GM21367 (cell line): ENCODE measurements around the gene NTM.
A peak's percentile ranks its signal among the peaks of the same experiment; 100 is the strongest.

Experiments used
- ATAC-seq: cut with Tn5 transposase; IDR thresholded peaks from one replicate; pipeline ENCODE4 v1.9.1; 2021; ENCODE audit not compliant: unreplicated experiment

Gene NTM

DNA sequence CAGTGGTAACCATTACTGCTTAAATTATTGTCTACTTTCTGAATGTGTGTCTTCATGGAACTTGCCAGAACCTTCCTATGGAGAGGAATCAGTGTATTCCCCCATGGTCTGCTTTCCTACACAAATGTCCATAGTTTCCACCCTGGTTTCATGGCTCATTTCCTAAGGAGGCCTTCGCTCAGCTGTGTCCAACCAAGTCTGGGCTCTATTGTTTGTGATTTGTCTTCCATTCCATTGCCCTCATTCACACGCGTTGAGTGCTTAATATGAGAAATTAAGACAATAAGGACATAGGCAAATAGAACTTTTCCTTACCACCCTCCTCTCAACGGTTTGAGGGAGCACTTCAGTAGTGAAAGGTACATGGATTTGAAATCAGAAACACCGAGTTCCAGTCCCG is 510.6 kb downstream of the NTM start:
- ATAC-seq, result no peak

DNA sequence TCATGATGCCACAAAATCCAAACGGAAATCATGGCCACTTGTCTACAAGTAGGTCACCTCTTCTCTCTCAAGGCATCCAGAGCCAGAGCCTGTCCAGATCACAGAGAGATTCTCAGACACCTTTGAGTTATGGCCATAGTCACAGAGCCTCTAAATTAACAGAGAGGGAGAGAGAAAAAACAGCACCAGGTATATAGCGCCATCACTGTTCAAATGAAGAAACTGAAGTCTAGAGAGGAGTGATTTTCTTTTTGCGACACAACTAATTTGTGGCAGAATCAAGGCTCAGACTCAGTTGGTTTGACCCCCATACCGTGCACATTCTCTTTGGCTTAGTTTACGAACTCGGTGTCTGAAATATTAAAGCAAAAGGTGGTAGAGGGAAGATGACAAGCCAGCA is 512.9 kb downstream of the NTM start:
- ATAC-seq, result no peak

DNA sequence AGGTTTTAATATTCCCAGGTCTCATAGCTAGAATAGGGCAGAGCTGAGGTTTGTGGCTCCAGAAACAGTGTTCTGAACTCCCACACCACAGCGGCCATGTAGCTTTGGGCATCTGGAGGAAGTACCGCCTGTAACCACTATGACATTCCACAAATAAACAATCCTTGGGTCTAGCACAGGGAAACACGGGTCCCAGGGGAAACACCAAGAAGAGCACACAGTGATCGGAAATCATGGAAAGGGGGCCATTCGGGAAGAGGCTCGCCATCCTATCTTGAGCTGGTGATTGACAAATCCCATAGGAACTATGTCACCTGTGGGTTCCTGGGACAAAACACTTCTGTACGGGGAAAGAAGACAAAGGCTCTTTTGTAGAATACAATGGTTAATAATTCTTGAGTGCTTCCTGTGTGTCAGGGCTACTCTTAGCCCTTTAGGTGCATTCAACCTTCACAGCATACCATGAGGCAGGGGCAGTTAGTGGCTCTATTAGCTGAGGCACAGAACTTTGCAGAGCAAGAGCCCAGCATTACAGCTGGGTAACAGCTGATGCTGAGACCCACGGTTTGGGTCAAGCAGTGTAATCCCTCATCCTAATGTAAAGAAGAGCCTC is 514.2 kb downstream of the NTM start:
- ATAC-seq, result no peak

DNA sequence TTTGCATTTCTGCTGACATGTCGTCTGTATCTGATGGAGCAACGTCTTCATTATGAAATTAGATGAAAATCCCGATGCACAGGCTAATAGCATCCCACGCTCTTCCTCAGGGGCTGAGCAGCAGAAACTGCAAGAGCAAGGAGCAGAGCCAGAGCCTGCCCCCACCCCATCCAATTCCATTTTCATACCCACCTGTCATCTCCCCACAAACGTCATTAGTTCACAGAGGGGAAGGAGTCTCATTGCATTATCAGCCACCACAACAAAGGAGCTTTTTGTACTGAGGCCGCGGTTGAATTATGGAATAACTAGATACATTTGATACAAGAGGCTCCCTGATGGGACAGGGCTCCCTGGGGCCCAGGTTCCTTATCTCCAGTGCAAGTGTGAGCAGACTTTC is 515.0 kb downstream of the NTM start:
- ATAC-seq, result no peak

DNA sequence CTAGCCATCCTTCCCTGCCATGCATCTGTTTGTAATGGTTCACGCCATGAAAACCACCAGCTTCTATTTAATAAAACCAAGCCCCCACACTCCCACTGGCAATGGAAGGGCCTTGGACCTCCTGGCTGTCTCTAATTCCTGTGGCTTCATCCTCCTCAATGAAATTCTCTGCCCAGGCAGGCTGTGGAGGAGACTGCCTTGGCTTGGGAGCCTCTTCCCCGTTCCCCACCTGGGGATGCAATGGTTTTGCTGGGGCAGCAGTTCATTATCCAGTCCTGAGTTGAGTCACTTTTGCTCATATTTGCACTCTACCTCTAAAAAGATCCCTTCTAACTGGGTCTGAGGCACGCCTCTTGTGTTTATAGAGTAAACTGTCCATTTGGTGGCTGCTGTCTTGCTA is 515.8 kb downstream of the NTM start:
- ATAC-seq, result no peak

DNA sequence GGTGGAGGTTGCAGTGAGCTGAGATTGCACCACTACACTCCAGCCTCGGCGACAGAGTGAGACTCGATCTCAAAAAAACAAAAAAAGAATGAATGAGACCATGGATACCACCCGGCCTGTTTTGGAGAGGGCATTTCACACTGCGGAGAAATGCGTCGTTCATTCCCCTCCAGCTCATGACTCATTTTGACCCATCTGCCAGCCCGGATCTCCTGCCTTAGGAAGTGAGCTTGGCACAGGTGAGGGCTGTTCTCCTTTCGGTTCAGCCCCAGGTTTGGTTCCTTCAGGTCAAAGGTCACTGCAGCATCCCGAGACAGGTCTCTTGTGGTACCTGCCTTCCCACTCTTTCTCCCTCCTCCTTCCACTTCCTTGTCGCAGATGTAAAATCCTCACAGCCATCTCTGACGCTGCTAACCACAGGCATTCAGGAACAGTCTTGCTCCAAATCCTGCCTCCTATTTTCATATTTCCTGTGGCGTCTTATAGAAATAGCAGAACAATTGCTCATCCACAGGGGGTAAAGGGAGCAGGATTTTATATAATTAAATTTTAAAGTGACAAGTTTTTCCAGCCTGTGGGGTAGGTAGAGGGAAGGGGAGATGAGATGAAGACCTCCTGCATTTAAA is 517.9 kb downstream of the NTM start:
- ATAC-seq, result no peak

DNA sequence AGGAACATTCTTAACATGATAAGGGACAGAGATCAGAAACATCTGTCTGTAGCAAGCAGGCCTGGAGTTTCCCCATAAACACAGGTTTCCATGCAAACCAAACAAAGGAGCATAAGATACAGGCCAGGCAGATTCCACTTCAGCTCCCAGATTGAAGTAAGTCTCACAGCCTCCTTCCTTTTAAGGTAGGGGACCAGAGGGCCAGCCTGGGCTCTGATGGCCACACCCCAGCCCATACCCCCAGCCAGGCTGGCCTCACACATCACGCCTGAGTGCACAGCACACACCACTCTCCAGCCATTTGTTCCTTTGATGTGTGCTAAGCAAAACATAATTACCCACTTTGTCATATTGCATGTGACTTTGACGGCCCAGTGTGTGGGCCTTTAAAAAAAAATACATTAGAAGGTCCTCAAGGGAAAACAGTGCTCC is 518.7 kb downstream of the NTM start:
- ATAC-seq, result no peak

DNA sequence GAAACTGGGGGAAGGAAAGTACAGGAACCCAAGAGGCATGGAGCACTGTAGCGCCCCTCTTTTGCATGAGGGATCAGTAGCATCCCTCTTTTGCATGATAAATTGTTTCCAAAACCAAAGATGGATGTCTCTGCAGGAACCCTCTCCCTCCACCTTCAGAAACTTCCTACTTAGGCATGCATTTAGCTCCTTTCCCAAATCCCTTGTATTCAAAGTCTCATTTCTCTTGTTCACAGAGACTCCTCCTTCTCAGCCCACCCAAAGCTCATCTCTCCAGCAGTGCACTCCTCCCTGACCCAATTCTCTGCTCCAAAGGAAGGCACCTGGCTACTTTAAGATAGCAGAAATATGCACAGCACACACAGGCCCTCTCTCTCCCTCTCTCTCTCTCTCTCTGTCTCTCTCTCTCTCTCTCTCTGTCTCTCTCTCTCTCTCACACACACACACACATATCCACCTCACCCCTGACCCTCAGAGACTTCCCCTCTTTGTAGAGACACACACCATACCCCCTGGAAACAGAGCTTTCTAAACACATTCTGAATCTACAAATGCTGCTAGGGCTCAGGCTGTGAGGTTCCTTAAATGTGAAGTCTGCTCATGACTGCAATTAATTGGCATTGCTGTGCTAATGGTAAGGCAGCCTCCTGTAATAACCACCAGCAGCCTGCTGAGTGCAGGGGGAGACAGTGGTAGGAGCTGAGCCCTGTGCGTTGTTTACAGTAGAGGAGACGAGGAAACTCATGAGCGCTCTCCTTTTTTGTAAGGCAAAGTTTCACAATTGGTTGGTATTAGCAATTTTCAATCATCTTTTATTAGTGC is 519.6 kb downstream of the NTM start:
- no peak for ATAC-seq

DNA sequence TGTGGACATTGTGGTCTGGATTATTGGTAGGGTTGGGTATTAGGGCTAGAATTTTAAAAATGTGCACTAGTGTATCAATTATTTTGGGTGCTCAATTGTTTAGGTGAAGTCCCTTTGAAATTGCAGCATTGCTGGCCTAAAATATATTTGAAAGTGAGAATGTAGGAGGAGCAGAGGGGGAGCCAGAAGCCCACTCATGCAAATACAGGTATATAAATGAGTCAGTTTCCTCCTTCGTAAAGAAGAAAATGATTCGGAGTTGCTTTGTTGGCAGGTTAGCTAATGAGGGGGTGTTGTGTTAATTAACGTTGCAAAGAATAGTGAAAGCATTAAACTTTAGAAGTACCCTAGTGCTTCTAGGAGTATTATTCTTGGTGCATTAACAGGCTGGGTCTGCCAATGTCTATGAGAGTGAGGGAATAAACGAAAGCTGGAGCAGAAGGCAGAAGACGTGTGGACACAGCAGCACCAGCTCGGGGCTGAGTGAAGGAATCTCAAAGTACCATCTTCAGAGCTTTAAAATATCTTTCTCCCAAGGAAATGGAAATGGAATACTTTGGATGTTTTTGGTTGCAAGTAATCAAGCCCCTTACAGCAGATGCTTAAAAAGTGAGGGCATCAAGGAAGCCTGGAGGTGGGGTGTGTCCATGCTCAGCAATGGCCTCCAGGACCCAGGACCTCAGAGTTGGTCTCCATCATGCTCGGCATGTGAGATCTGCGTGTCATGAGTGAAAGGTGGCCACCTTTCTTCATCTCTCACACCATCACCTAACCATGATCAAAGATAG is 522.9 kb downstream of the NTM start:
- peak; percentile 88 for ATAC-seq

DNA sequence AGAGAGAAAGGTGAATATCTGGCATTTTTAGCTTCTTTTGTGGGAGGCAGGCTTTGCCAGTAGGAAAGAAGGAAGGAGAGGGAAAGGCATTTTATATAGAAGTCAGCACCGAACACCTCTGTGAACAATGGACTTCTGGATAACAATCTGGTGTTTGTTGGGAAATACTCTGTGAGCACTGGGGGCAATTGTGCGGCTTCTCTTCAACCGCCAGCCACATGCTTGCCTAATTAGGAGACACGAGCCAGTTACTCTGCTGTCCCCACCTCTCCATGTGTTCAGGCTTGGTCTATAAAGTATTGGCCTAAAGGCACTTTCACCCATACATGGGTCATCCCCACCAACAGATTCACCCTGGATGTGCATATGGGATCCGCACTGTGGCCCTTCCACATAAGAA is 523.6 kb downstream of the NTM start:
- no peak for ATAC-seq

DNA sequence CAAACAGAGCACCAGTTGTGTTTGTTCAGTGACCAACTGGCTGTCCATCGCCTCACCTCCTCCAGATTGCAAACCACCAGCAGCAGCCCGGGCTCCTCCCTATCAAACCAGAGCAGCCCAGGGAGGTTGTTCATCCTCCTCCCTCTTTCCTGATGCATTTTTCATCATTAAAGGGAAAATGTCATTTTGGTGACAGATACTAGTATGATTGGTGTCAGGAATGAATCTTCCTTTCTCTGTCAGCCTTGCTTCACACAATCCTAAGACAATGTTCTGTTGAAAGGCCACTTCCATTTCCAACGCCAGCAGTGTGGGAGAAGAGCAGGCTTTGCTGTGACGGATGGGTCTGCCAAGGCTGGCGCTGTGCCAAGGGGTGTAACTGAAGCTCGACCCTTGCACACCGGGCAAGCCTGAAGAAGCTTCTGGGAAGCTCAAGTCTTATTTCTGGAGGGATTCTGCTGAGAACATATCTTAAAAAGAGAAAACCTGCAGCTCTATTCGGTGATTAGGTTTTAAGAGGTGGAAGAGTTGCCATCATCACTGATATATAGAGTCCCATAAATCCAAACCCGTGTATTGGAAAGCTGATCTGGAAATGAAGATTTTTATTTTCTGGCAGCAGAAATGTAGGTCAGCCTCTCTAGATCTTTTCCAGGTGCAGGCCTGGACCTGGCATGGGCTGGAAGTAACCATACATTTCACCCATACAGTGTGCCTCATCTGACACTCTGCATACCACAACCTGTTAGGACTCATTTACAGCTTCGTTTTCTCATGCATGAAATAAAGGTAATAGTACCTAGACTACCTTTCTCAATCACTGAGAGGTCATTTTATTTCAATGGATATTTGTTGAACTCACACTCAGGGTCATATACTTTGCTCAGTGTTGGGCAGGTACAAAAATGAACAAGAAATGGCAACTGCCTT is 524.5 kb downstream of the NTM start:
- no peak for ATAC-seq

DNA sequence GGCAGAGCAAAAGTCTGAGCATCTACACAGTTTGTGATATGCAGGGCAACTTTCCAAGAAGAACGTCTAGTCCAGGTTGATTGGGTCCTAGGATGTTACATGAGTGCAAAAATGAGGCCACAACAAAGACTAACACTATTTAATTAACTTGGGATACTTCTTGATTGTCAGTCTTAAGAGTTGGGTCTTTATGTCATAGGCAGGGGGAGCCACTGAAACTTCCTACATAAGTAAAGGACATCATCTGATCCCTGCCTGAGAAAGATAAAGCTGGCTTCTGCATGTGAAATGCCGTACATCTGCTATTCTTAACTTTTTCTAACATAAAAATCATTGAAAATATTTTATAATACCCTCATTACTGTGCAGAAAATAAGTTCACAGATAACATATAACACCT is 525.5 kb downstream of the NTM start:
- no peak for ATAC-seq

DNA sequence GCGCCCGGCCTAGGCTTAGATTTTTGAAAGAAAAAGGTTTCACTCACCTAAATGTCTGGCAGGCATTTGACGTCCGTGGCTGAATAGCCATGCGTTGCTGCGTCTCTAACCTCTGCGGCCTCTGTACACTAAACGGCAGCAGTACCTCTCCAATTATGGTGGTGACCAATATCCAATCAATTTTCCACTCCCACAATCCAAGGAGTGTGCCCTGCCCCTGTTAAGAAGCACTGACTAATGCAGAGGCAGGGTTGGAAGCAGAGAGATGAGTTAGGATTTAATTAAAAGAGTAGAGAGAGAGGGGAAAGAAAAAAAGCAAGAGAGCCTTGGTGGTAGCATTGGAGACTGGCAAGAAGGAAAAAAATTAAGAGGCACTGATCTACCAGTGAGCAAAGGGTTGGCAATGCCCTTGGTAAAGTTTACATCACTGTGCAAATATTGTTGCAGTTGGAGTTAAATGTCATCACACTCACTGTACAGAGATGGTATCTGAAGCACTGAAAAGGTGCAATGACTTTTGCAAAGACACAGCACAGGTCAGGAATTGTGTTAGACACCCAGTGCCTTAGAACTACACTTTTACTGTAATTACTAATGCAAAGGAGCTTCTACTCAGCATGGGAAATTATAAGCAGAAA is 526.7 kb downstream of the NTM start:
- no peak for ATAC-seq

DNA sequence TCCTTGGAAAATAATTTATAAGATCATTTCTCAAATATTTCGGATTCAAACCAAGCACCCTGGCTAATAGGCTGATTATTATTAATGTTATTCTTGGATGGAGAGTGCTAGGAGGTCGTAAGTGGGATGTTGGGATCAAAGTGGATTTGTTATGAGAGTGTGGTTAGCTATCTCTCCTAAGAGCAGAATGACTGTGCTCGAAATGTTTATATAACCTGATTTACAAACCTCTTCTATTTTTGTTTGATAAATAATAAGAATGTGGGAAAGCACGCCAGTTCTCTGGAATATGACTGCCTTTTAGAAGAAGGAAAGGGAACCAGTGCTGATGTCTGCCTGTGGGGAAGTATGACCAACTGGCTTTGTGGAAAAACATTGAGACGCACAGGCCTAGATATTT is 527.5 kb downstream of the NTM start:
- no peak for ATAC-seq

DNA sequence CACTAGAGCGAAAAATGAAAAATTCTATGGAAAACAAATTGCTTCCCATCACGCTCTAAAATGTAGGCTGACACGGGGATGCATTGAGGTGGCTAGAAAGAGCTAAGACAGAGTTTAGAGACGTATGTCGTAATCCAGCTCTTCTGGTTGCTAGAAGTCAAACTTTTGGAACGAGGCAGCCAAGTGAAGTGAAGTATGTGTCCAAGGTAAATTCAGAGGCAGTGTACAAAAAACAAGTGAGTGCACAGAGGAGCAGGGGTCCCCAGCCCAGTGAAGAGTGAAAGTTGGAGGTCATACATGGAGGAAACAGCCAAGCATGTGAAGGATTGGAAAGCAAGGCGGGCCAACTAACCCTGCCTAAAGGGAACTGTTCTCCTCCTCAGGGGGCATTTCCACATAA is 528.5 kb downstream of the NTM start:
- ATAC-seq, result no peak

DNA sequence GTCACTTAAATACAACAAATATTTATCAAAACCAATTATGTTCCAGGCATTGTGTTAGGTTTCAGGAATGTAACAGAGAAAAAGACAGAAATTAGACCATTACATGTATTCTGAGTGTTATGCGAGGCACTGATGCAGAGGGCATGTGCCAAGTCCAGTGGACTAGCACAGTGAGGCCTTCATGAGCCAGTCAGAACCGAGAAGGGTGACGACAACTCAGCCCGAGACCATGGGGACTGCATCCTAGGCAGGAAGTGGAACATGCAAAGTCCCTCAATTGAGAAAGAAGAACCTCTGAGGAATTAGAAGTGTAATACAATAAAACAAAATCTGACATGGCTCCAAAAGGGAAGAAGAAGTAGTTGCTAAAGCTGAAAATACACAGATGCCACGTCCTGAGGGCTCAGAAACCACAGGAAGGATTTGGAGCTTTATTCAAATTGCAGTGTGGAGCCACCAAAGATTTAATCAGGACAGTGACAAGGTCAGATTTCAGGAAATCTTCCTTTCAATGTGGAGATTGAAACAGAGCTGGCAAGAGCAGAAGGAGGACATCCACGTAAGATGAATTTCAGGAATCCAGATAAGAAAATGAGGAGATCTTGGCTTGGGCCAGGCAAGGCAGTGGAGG is 529.6 kb downstream of the NTM start:
- peak; percentile 61 for ATAC-seq

DNA sequence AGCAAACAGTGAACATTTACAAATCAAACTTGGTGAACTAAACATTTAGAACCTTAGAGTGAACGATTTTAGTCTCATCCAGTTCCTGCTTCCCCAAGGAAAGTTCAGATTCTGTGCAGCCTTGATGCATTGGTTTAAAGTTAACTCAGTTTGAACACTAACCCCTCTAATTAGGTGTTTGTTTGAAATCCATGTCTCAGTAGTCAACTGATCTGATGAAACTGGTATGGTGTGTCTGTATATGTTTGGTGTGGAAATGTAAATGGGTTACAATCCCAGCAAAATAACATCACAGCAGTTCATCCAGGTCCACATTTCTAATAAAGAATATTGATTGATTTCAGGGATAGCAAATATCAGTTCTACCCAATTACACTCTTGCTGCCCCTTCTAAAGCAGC is 532.0 kb downstream of the NTM start:
- no peak for ATAC-seq

DNA sequence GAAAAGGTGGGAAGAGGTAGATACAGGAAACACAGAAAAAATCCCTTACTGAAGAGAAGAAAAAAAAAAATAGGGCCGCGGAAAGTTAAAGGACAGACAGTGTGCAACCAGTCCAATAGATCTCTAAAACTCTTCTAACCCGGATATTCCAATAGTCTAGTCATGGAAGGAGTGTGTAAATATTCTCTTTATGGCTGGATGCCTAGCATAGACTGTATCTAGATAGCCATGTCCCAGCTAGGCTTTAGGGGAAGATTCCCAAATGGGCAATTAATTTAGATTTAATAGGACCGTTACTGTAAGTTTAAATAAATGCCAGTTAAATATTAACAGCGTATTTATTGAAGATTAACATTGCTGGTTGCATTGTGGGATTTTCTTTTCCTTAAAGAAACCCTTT is 532.7 kb downstream of the NTM start:
- no peak for ATAC-seq

DNA sequence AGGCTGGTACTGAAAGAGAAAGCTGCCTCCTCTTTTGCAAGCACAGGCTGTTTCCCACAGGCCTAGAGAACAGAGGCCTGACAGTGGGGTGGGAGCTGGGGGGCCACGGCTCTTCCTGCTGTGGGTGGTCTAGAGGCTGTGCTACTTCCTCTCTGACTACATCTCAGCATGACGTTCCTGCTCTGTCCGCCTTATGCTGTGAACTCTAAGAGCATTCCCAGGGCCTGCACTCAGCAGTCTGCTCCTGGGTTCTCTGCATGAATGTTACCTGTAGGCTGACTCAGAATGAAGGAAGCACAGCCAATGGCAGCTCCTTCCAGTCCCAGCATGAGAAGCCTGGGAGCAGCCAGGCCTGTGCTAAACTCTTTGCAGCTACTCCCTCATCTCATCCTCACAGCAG is 534.3 kb downstream of the NTM start:
- ATAC-seq, result no peak

DNA sequence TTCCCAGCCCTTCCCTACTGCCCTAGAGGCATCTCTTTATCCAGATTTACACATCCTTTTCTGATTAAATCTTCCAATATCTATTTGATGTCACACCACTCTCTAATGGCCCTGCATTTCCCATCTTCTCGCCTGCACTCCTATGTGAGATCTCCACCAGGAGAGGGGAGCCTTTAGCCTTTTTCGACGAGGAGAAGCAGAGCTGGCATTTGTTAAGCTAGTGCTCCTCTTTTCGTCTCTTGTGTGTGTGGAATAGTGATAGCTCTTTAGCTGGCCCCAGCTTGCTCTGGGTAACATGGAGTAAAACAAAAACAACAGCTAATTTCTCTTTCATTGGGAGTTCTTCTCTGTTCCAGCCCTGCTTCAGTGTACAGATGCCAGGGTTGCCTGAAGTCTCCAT is 536.5 kb downstream of the NTM start:
- no peak for ATAC-seq
